ENCODE data around the gene SHH.

- TF ChIP-seq CTCF (IDR thresholded peaks at IDR 0.05) (no peak), ZFX (IDR thresholded peaks at IDR 0.05; ENCODE audit: borderline replicate concordance) (no peak)
Measured at GRCh38 chr7:155802291-155802690, 10.0 kb downstream of the SHH start.
